ENCODE data around the gene BICDL2. TPM values are rescaled to one million over a fixed set of nuclear protein-coding genes. Genes with fewer than 3 reads are reported as not detected.

BICDL2 gene
- total and polyA plus RNA-seq, 9 of the 15 experiments (the other 6 are each of a cell fraction or from before 2014, with no cell fraction given), result 0.09 to 0.28 (median 0.09) TPM; not detected in 6

DNA sequence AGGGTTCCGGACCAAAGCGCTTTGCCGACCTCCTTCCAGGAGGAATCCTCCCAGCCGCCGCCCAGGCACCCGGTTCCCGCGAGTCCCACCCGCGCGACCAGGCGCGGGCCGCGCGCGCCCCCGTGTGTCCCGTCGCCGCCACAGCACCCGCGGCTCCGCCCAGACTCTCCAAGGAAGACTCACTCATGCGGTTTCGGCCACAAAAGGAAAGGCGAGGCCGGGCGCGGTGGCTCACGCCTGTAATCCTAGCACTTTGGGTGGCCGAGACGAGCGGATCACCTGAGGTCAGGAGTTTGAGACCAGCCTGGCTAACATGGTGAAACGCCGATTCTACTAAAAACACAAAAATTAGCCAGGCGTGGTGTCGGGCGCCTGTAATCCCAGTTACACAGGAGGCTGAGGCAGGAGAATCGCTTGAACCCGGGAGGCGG is 53.0 kb downstream of the BICDL2 start (continued):
- no peak; the same call in 1 of the 2 replicates for TF ChIP-seq EP400 (IDR thresholded peaks at IDR 0.05)
- TF ChIP-seq, protein P1, sequence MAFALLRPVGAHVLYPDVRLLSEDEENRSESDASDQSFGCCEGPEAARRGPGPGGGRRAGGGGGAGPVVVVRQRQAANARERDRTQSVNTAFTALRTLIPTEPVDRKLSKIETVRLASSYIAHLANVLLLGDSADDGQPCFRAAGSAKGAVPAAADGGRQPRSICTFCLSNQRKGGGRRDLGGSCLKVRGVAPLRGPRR (CRISPR knock-in tag; IDR thresholded peaks at IDR 0.05), result no peak
- TF ChIP-seq, protein P2, sequence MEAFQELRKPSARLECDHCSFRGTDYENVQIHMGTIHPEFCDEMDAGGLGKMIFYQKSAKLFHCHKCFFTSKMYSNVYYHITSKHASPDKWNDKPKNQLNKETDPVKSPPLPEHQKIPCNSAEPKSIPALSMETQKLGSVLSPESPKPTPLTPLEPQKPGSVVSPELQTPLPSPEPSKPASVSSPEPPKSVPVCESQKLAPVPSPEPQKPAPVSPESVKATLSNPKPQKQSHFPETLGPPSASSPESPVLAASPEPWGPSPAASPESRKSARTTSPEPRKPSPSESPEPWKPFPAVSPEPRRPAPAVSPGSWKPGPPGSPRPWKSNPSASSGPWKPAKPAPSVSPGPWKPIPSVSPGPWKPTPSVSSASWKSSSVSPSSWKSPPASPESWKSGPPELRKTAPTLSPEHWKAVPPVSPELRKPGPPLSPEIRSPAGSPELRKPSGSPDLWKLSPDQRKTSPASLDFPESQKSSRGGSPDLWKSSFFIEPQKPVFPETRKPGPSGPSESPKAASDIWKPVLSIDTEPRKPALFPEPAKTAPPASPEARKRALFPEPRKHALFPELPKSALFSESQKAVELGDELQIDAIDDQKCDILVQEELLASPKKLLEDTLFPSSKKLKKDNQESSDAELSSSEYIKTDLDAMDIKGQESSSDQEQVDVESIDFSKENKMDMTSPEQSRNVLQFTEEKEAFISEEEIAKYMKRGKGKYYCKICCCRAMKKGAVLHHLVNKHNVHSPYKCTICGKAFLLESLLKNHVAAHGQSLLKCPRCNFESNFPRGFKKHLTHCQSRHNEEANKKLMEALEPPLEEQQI (IDR thresholded peaks at IDR 0.05), result no peak
- peak; percentile 41; the same call in 1 of the 2 replicates for TF ChIP-seq HCFC1 (IDR thresholded peaks at IDR 0.05; ENCODE audit: low read depth, low read length)
- TF ChIP-seq PHF20 (IDR thresholded peaks at IDR 0.05; ENCODE audit: partially characterized antibody), result no peak
- TF ChIP-seq JUN (IDR thresholded peaks at IDR 0.05; ENCODE audit: borderline replicate concordance, low read depth, low read length), result no peak
- no peak for TF ChIP-seq JUN (CRISPR knock-in tag; IDR thresholded peaks at IDR 0.05; ENCODE audit: borderline replicate concordance)
- no peak for TF ChIP-seq JUNB (CRISPR knock-in tag; conservative IDR thresholded peaks at IDR 0.05)
- peak; percentile 89 for TF ChIP-seq FIP1L1 (IDR thresholded peaks at IDR 0.05; ENCODE audit: low read depth, low read length, poor library complexity, severe bottlenecking)
- TF ChIP-seq, protein P3, sequence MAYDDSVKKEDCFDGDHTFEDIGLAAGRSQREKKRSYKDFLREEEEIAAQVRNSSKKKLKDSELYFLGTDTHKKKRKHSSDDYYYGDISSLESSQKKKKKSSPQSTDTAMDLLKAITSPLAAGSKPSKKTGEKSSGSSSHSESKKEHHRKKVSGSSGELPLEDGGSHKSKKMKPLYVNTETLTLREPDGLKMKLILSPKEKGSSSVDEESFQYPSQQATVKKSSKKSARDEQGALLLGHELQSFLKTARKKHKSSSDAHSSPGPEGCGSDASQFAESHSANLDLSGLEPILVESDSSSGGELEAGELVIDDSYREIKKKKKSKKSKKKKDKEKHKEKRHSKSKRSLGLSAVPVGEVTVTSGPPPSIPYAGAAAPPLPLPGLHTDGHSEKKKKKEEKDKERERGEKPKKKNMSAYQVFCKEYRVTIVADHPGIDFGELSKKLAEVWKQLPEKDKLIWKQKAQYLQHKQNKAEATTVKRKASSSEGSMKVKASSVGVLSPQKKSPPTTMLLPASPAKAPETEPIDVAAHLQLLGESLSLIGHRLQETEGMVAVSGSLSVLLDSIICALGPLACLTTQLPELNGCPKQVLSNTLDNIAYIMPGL (CRISPR knock-in tag; IDR thresholded peaks at IDR 0.05), result no peak
- no peak for TF ChIP-seq ZNF239 (CRISPR knock-in tag; IDR thresholded peaks at IDR 0.05)
- no peak for TF ChIP-seq ZNF507 (tag; conservative IDR thresholded peaks at IDR 0.05)
- TF ChIP-seq TAF7 (tag; IDR thresholded peaks at IDR 0.05), result no peak
- TF ChIP-seq RBM22 (IDR thresholded peaks at IDR 0.05; ENCODE audit: low read depth, low read length, poor library complexity, severe bottlenecking), result no peak
- TF ChIP-seq NCOA1 (IDR thresholded peaks at IDR 0.05; ENCODE audit: low read depth), result no peak
- no peak for TF ChIP-seq SNRNP70 (optimal IDR thresholded peaks at IDR 0.05; ENCODE audit: low read depth, low read length)
- peak in 2 of 3 experiments; percentile 6 to 38 for TF ChIP-seq YY1 (IDR thresholded peaks at IDR 0.05; ENCODE audit: borderline replicate concordance in 1 of 3, control insufficient read depth in 1 of 3, extremely low read depth in 1 of 3, insufficient read depth in 3 of 3, insufficient read length in 1 of 3, insufficient replicate concordance in 2 of 3, low read depth in 1 of 3, low read length in 2 of 3)
- no peak for TF ChIP-seq MYBL2 (IDR thresholded peaks at IDR 0.05; ENCODE audit: low read depth)
- TF ChIP-seq MYBL2 (CRISPR knock-in tag; IDR thresholded peaks at IDR 0.05; ENCODE audit: borderline replicate concordance), result no peak
- no peak for TF ChIP-seq CEBPG (CRISPR knock-in tag; IDR thresholded peaks at IDR 0.05)
- no peak for TF ChIP-seq CEBPG (tag; conservative IDR thresholded peaks at IDR 0.05 in 1 of 2, IDR thresholded peaks at IDR 0.05 in 1 of 2)
- TF ChIP-seq POLR3G (IDR thresholded peaks at IDR 0.05; ENCODE audit: extremely low read depth, insufficient read length, insufficient replicate concordance), result no peak
- TF ChIP-seq, protein P4, sequence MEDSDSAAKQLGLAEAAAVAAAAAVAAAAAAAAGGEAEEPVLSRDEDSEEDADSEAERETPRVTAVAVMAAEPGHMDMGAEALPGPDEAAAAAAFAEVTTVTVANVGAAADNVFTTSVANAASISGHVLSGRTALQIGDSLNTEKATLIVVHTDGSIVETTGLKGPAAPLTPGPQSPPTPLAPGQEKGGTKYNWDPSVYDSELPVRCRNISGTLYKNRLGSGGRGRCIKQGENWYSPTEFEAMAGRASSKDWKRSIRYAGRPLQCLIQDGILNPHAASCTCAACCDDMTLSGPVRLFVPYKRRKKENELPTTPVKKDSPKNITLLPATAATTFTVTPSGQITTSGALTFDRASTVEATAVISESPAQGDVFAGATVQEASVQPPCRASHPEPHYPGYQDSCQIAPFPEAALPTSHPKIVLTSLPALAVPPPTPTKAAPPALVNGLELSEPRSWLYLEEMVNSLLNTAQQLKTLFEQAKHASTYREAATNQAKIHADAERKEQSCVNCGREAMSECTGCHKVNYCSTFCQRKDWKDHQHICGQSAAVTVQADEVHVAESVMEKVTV (CRISPR knock-in tag; IDR thresholded peaks at IDR 0.05), result peak; percentile 81

Data from K562 (cell line).